GM21619 (cell line): ENCODE measurements around the gene ZNRF3.

Experiments
- ATAC-seq: cut with Tn5 transposase; IDR thresholded peaks from one replicate; pipeline ENCODE4 v1.9.1; 2021; ENCODE audit not compliant: unreplicated experiment

Gene ZNRF3

GRCh38 chr22:29056472-29056871 lies 173.1 kb downstream of the ZNRF3 start:
- no peak for ATAC-seq

- no peak for ATAC-seq
Measured at GRCh38 chr22:29060251-29060869, 177.0 kb downstream of the ZNRF3 start.

- no peak for ATAC-seq
Measured at GRCh38 chr22:29060931-29061330, 177.6 kb downstream of the ZNRF3 start.

GRCh38 chr22:29061773-29062172 lies 178.4 kb downstream of the ZNRF3 start, which contains the start of gene C22orf31:
C22orf31 (minus strand) TSS chr22:29061831; CDS start chr22:29061792, 39 bp downstream.
- no peak for ATAC-seq

- ATAC-seq = no peak
Measured at GRCh38 chr22:29062286-29062821, 179.0 kb downstream of the ZNRF3 start.

GRCh38 chr22:29065468-29066190 lies 182.3 kb downstream of the ZNRF3 start:
- no peak for ATAC-seq

- no peak for ATAC-seq
Measured at GRCh38 chr22:29069463-29069862, 186.1 kb downstream of the ZNRF3 start.

GRCh38 chr22:29070490-29070889 lies 187.1 kb downstream of the ZNRF3 start:
- no peak for ATAC-seq

- ATAC-seq = no peak
Measured at GRCh38 chr22:29071261-29072045, 188.1 kb downstream of the ZNRF3 start.

- peak; percentile 86 for ATAC-seq
Measured at GRCh38 chr22:29072193-29072978, 189.0 kb downstream of the ZNRF3 start.

GRCh38 chr22:29072979-29073617 lies 189.7 kb downstream of the ZNRF3 start, which contains the start of gene KREMEN1:
KREMEN1 (plus strand) TSS chr22:29073035; CDS start chr22:29073131, 96 bp downstream.
- no peak for ATAC-seq

GRCh38 chr22:29073618-29074275 lies 190.4 kb downstream of the ZNRF3 start:
- no peak for ATAC-seq

GRCh38 chr22:29074276-29074772 lies 191.0 kb downstream of the ZNRF3 start:
- ATAC-seq = no peak

- ATAC-seq = no peak
Measured at GRCh38 chr22:29078036-29078868, 194.9 kb downstream of the ZNRF3 start.

GRCh38 chr22:29078869-29079207 lies 195.5 kb downstream of the ZNRF3 start:
- ATAC-seq = no peak

- ATAC-seq = no peak
Measured at GRCh38 chr22:29079218-29079901, 196.0 kb downstream of the ZNRF3 start.

GRCh38 chr22:29080106-29080975 lies 197.0 kb downstream of the ZNRF3 start:
- no peak for ATAC-seq
